Breast epithelium (tissue), 3 donors: ENCODE results near the gene GATAD2A.

Experiments used
- POLR2A ChIP-seq: fragments of 450-650 bp; IDR thresholded peaks from one replicate; pipeline ENCODE4 v1.6.1; 2016; ENCODE audit warnings: antibody characterized with exemption, mild to moderate bottlenecking, moderate library complexity
- POLR2AphosphoS5 ChIP-seq, 3 donors: sonication (generic); formaldehyde crosslinking; IDR thresholded peaks; one replicate each; pipeline ENCODE4 v1.6.1; 2017; ENCODE audit warnings: antibody characterized with exemption in 3 of 3
- TF ChIP-seq, protein P1 (sequence below), 3 donors: fragments of 450-650 bp; IDR thresholded peaks; one replicate each; pipeline ENCODE4 v1.5.1; 2016 to 2017; ENCODE audit warnings: antibody characterized with exemption in 3 of 3, mild to moderate bottlenecking in 3 of 3, moderate library complexity in 3 of 3

GRCh38 chr19:19530423-19530804 is 124.9 kb downstream of the GATAD2A start:
- TF ChIP-seq POLR2AphosphoS5 (IDR thresholded peaks at IDR 0.05) (no peak), POLR2A (no peak)
- TF ChIP-seq, protein P1, sequence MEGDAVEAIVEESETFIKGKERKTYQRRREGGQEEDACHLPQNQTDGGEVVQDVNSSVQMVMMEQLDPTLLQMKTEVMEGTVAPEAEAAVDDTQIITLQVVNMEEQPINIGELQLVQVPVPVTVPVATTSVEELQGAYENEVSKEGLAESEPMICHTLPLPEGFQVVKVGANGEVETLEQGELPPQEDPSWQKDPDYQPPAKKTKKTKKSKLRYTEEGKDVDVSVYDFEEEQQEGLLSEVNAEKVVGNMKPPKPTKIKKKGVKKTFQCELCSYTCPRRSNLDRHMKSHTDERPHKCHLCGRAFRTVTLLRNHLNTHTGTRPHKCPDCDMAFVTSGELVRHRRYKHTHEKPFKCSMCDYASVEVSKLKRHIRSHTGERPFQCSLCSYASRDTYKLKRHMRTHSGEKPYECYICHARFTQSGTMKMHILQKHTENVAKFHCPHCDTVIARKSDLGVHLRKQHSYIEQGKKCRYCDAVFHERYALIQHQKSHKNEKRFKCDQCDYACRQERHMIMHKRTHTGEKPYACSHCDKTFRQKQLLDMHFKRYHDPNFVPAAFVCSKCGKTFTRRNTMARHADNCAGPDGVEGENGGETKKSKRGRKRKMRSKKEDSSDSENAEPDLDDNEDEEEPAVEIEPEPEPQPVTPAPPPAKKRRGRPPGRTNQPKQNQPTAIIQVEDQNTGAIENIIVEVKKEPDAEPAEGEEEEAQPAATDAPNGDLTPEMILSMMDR (IDR thresholded peaks at IDR 0.05) = no peak
